ENCODE results near the gene TMEM179.
A peak's percentile ranks its signal among the peaks of the same experiment; 100 is the strongest.

The TMEM179 gene

DNA sequence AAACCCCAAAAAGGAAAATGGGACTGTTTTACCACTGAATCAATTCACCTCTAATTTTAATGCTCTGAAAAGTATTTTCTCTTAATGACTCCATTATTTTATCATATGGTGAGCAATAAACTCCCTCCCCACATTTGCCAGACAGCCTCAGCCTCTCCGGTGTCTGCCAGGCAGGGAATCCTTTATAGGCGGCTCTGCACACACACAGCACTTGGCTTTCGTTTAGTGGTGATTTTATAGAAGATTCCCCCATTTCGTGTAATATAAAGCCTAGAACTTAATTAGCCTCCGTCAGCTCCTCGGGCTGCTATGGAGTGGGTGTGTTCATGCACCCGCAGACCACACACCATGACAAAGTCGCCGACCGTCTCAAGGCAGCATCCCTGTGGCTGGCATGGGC, 35.1 kb downstream of the TMEM179 start:
- no peak for DNase-seq (ENCODE audit: low read depth)

DNA sequence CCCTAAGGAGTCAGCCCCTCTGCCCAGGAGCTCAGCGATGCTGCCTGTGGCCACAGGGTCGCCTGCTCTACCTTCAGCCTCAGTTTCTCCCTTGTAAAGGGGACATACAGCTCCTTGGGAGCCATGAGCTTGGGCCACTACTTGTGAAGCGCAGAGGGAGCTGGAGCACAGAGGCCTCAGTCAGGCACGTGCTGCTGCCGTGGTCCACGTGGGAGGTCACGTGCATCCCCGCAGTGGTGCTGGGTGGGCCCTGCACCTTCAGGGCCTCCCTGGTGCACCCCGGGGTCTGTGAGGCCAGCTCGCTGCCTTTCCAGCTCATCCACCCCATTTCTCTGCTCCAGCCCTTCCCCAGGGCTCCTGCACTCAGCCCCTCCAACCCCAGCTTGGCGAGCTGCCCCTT, 36.0 kb downstream of the TMEM179 start:
- DNase-seq (ENCODE audit: low read depth), result no peak

GRCh38 chr14:104567957-104568225, 36.7 kb downstream of the TMEM179 start:
- DNase-seq (ENCODE audit: low read depth), result no peak

- DNase-seq (ENCODE audit: low read depth), result no peak
Measured at GRCh38 chr14:104567141-104567956, 37.2 kb downstream of the TMEM179 start.

- DNase-seq (ENCODE audit: low read depth), result no peak
Measured at GRCh38 chr14:104564744-104565679, 39.6 kb downstream of the TMEM179 start.

DNA sequence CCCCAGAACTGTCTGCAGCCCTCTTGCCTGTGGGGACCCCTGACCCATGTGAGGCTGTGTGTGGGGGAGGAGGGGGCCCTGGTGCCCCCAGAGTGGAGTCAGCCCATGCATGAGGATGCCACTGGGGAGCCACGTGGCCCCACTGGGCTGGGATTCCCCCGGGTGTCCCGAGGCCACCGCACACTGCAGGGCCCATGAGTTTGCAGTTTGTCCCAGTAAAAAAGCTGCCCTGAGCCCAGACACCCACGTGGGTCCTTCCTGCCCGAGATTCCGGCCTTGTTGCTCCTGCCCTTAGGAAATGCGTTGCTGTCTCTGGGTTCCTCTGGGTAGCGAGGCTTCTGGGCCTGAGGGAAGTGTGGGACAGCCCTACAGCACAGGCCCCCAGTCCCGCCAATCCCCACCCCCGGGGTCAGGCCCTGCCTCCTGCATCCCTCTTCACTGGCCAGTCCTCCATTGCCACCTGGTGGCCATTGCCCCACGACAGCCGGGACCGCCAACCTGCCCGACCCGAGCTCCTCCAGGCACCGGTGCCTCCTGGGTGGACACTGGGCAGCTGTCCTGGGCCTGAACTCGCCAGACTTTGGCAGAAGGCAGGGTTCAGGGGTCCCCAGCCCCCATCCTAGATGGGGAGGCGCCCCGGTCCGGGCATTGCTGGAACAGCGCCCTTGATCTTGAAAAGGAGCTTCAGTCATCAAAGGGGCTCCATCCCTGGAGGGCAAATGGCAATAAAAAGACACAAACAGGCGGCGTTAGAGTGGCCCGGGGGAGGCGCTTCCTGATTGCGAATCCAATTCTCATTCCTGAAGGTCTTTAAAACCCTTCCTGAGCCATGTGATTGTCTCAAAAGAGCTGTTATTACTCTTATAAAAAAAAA, 40.6 kb downstream of the TMEM179 start:
- DNase-seq (ENCODE audit: low read depth), result peak; percentile 39

DNA sequence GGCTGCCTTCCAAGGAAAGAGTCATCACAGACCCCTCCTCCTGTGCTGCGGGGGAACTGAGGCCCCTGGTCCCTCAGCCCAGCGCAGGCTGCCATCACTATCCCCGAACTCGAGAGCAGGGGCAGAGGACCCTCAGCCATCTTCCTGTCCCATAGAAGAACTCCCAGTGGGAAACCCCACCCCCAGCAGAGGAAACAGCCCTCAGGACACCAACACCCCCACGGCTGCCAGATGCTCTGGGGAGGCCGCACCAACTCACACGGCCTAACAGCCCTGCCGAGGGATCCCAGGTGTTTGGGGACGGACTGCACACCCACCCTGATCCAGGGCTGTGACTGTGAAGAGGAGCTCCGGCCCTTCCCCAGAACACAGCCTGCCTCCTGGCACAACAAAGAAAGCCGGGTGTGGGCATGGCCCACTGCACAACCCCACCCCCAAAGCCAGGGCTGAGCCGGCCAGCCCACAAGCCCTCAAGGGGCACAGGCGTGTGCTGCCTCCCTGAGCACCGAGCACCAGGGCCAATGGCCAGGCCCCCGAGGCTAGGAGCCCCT, 41.3 kb downstream of the TMEM179 start:
- DNase-seq (ENCODE audit: low read depth), result no peak

DNA sequence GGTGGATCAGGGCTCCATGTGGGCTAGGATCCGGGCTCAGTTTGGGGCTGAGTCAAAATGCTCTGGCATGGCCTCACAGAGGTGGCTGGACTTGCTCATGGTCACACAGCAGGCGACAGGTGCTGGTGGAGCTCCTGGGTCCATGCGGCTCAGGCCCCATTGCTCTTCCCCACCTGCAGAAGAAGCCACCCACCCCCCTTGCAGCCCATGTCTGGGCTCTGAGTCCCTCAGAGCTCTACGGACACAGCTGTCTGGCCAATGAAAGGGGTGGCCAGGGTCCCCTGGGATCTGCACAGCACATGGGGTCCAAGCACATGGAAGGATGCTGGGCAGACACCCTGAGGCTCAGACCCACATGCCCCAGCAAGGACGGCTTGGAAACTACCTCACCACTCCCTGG, 42.0 kb downstream of the TMEM179 start:
- DNase-seq (ENCODE audit: low read depth), result no peak

DNA sequence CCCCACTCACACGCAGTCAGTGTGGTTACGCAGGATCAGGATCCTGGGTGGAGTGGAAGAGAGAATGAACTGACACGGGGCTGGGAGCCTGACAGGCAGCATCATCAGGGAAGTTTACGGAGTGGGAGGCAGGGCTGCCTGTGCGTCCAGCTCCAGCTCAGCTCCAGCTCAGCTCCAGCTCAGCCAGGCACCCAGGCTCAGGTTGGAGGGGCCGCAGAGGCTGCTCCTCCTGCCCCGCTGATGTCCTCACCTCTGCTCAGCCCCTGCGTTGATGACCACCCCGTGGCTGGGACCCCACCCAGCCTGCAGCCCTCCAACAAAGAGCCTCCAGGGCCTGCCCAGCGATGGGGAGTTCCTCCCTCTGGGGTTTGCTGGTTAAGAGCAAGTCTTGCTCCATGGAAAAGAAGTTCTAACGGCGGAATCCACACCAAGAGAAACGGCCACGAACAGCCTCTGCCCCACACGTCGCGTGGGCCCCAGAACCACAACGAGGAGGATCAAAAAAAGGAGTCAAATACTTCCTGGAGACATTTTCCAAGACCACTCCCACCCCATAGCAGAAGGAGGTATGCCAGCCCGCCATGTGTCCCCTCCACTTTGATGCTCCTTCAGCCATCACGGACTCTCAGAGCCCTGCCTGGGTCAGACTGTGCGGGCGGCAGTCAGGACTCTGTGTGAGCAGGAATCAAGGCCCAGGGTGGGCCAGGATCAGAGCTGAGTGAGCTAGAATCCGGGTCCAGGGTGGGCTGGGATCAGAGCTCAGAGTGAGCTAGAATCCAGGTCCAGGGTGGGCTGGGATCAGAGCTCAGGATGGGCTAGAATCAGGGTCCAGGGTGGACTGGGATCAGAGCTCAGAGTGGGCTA, 42.7 kb downstream of the TMEM179 start:
- DNase-seq (ENCODE audit: low read depth), result no peak

DNA sequence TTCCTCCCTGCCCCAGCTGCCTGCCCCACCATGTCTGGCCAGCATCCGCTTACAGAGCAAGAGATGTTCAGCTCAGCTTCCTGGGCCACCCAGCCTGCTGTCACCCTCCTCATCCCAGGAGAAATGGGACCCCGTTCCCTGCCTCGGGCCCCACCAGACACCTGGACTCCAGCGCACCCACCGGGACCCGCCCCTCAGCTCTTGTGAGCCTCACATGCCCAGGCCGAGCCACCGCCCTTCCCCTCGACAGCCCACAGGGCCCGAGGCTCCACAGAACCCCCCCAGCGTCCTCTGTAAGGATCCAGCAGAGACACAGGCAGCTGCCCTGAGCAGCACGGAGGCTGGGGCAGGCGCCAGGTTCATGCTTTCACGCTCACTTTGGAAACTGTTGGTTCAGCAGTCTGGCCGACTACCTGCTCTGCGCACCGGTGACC, 43.4 kb downstream of the TMEM179 start:
- no peak for DNase-seq (ENCODE audit: low read depth)

DNA sequence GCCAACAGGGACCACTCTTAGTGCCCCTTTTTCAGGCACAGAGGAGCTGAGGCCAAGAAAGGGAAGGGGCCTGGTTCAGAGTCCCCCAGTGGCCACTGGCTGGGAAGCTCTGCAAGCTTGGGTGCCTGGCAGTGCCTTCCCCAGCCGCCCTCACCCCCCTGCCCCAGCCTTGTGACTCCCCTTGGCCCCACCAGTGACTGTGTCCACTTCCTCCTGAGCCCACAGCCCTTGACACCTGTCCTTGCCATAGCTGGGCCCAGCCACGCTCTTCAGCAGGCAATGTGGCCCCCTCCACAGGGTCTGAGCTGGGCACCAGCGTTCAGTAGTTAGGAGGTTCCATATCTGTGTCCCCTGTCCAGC, 44.0 kb downstream of the TMEM179 start:
- DNase-seq (ENCODE audit: low read depth), result no peak

DNA sequence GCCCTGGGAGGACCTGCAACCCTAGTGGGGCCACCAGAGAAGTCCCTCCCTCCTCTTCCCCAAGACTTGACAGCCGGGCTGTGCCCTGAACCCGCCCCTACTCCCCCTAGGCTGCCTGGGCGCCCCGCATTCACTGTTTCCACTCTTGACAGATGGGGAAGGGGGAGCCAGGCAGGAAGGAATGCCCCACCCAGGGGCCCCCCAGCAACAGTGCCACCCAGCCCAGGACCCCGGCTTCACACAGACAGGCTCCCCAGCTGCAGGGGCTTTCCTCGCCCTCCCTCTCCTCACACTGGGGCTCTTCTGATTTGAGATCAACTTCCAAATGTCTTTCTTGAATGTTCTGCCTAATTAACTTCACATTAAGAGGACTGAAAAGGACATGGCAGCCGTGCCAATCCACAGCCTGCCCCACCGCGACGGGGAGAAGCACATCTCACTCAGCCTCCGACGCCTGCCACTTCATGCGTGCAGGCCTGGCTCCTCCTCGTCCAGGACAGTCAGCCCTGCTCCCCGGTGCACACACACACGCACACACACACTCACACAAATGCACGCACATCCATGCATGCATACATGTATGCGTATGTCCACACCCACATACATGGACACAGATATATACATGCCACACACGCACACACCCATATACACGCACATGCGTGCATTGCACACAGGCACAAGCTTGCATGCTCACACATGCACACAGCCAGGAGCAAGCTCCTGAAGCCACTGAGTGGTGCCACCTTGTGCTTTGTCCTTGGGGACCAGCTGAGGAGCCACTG, 44.6 kb downstream of the TMEM179 start:
- no peak for DNase-seq (ENCODE audit: low read depth)

DNA sequence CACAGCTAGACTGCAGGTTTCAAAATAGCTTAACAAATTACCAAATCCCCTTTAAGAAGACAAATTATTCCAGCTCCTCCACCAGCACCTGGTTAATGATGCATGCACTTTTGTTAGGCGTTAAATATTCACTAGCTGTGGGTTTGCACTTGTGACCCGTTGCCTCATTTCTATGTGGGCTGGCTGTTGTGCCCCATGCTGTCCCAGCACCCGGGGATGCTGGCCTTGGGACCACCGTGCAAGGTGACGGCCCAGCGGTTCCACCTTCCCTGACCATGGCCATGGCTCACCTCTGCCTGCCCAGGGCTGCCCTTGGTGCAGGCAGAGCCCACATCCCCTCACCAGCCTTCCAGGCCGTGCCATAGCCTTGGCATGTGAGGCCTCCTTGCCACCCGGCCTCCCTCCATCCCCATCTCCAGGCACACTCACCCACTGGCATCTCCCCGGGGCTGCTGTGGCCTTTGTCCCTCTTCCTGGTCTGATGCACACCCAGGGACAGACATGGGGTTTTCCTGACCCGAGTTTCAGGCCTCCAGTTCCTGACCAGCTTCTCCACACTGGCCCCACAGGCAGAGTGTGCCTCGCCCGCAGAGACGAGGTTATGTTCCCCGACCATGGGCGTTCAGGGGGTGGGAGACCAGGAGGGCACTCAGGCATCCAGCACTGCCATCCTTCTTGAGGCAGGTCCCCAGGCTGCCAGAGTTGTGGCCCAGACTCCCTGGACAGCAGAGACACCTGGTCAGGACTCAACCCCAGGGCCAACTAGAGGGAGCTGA, 45.4 kb downstream of the TMEM179 start:
- DNase-seq (ENCODE audit: low read depth), result no peak

DNA sequence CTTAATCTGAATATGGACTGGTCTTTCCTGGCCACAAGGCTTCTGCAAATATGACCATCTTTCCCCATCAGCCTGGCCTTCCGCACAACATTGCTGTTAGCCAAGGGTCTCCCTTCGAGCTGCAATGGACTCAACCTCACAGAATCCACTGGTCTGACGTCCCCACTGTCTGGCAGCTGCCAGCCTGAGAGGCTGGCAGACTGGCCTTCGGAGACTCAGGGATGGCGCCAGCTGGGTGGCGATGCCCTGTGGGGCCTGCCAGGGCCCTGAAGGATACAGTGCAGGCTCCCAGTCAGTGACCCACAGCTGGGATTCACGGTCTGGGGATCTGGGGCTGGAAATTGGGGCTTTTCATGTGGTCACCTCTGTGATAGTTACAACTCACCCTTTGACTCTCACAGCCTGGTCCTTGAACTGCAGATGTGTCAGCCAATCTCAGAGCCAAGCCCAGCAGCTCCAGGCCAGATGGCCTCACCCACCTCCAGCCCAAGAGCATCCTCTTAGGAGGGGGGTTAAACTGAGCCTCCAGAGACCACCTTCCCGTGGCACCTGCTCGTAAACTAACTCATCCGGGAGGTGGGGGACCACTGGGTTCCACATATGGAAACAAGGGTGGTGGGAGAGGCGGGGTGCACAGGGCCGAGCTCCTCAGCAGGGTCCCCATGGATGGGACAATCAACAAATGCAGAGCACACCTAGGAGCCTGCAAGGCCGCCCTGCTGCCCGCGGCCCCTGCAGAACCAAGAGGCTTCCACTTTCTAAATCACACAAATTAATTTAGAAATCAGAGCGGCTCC, 46.1 kb downstream of the TMEM179 start:
- DNase-seq (ENCODE audit: low read depth), result no peak

- DNase-seq (ENCODE audit: low read depth), result no peak
Measured at GRCh38 chr14:104557766-104558165, 46.8 kb downstream of the TMEM179 start.

- no peak for DNase-seq (ENCODE audit: low read depth)
Measured at GRCh38 chr14:104557086-104557485, 47.5 kb downstream of the TMEM179 start.

DNA sequence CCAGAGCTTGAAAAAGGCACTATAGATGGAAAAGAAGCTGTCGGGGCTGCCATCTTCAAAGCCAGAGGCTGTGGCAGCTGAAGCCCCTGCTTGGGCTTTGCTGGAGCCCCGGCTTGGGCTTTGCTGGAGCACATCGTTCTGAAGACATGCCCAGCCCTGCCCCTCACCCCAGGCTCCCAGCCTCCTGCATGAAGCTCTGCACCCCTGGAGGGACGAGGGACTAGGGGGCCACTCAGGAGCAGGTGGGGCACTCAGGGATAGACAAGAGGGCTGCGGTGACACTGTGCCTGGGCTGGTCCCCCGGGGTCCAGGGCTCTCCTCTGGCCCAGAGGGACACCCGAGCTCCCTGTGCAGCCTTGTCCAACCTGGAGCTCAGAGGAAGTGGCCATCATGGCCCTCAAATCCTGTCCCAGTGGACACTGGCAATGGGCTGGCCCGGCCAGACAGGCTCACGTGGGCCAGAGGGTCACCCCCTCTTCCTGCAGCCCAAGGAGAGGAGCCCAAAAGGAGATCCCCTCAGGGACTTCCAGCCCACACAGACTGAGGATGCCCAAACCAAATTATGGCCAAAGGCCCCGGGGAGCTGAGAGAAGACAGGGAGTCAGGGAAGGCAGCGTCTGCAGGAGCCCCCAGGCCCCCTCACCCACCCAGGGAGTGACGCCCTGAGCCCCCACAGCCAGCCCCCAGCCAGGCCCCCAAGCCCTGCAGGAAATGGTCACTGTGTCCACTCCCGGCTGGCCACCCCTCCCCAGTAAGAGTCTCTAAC, 48.1 kb downstream of the TMEM179 start:
- DNase-seq (ENCODE audit: low read depth), result no peak
